ENCODE data around the gene JUNB. TPM values are rescaled to one million over a fixed set of nuclear protein-coding genes. Genes with fewer than 3 reads are reported as not detected.
"Not testable (repeated sequence)": the region's sequence is repeated elsewhere in the genome, so short reads cannot be mapped to it uniquely, and the experiment has no call there.

Gene JUNB
- total and polyA plus RNA-seq, 11 donors = 19.6 to 205 (median 52.9) TPM

DNA sequence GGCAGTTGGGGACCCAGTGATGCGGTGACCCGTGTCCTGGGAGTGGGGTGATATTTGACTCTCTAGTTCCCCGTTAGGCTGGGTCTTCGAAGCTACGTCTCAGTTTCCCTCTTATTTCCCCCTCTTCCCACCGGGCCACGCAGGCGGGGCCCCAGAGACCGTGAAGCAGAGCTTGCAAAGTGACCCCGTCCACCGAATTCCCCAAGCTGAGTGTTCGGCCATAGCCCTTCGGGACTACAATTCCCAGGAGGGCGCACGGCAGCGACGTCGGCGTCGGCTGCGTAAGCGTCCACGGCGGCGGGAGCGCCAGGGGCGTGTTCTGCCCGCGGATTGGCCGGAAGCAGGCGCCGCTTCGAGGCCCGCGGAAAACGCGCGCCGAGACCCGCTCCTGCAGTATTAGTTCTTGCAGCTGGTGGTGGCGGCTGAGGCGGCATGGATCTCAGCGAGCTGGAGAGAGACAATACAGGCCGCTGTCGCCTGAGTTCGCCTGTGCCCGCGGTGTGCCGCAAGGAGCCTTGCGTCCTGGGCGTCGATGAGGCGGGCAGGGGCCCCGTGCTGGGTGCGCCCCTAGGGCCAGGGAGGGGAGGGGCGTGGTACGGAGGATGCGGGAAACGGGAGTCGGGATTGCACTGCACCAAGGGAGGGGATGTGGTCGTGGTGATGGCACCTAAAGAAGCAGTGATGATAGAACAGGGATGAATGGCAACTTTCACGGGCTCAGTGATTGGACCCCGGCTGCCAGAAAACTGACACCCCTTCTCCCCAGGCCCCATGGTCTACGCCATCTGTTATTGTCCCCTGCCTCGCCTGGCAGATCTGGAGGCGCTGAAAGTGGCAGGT lies 15.2 kb downstream of the JUNB start, which contains the start of gene RNASEH2A:
RNASEH2A (plus strand) TSS at position 343 of the 840 bp plus-strand sequence; CDS start at position 433, 90 bp downstream.
- TF ChIP-seq CTCF (IDR thresholded peaks at IDR 0.05) = peak in 3 of 12 donors; percentile 11 to 18 (median 14)
- TF ChIP-seq POLR2A (IDR thresholded peaks at IDR 0.05) = peak in 1 of 2 donors; percentile 48
- Histone ChIP-seq H3K4me3 (peak within 1 kb of the TSS; percentile 18 to 85 (median 66)), H3K27ac (peak within 1 kb of the TSS in 10 of 12 donors; percentile 3 to 72 (median 62)), H3K36me3 (peaks cover 0 to 12% (median 4%) of the 10 kb centered on the region in 9 donors), H3K27me3 (peaks cover 0 to 2% (median 0%) of the 10 kb centered on the region in 9 donors), H3K4me1 (peaks cover 6 to 26% (median 17%) of the 10 kb centered on the region in 12 donors), H3K9me3 (no peaks in the 10 kb centered on the region)
- intact Hi-C loops (cut with DNase I) = loop anchor here in 1 of 10 donors (5.0 kb wide), 1 partner anchor 36 kb away; no protein-coding TSS in a partner anchor
- DNase-seq (peak; percentile 90 to 96 (median 92)), ATAC-seq (peak; percentile 87 to 95 (median 91))
- 4 to 7% (median 4%) methylated on average over 43 to 66 of the region's 66 CpGs for WGBS, 4 donors

DNA sequence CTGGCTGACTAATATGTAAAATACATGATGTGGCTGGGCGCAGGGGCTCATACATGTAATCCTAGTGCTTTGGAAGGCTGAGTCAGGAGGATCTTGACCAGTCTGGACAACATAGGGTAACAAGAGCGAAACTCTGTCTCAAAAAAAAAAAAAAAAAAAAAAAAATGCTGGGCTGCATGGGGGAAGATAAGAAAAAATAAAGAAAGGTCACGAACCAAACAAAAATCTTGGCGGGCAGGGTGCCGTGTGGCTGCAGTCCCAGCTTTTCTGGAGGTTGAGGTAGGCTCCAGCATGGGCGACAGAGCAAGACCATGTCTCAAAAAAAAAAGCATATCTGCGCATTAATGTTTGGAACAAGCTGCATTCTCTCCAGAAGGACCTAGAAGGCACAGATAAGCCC lies 23.8 kb downstream of the JUNB start:
- peaks cover 0 to 27% (median 7%) of the 10 kb centered on the region in 9 donors for H3K36me3 ChIP-seq
- no peaks in the 10 kb centered on the region for H3K9me3 ChIP-seq
- 90 to 94% (median 94%) methylated on average over 7 of the region's 7 CpGs for WGBS, 4 donors
- no peak overlapping the region for H3K4me3 ChIP-seq
- no peaks in the 10 kb centered on the region for H3K4me1 ChIP-seq
- ATAC-seq (no peak), DNase-seq (no peak)
- H3K27ac ChIP-seq = no peak overlapping the region
- intact Hi-C loops (cut with DNase I) = no loop called here
- H3K27me3 ChIP-seq = no peaks in the 10 kb centered on the region
- TF ChIP-seq CTCF (IDR thresholded peaks at IDR 0.05) (no peak), POLR2A (IDR thresholded peaks at IDR 0.05) (no peak)

GRCh38 chr19:12817188-12817587 lies 25.9 kb downstream of the JUNB start:
- DNase-seq; intact Hi-C loops (cut with DNase I); ATAC-seq; H3K4me1 ChIP-seq; H3K27ac ChIP-seq; H3K9me3 ChIP-seq; H3K4me3 ChIP-seq; H3K27me3 ChIP-seq: not testable (repeated sequence)
- 93 to 95% (median 94%) methylated on average over 6 of the region's 6 CpGs for WGBS, 4 donors
- peaks cover 0 to 19% (median 4%) of the 10 kb centered on the region in 9 donors for H3K36me3 ChIP-seq

- DNase-seq; intact Hi-C loops (cut with DNase I): not testable (repeated sequence)
- WGBS, 4 donors = 89 to 94% (median 94%) methylated on average over 11 of the region's 11 CpGs
These were observed 26.5 kb downstream of the JUNB start for GRCh38 chr19:12817810-12818209.

GRCh38 chr19:12821761-12822160 lies 30.5 kb downstream of the JUNB start:
- no peak overlapping the region for H3K27ac ChIP-seq
- intact Hi-C loops (cut with DNase I) = no loop called here
- no peak overlapping the region for H3K4me3 ChIP-seq
- H3K27me3 ChIP-seq = peaks cover 5 to 33% (median 24%) of the 10 kb centered on the region in 9 donors
- WGBS, 4 donors = 83 to 90% (median 89%) methylated on average over 2 of the region's 2 CpGs
- H3K9me3 ChIP-seq = peaks cover 0 to 5% (median 0%) of the 10 kb centered on the region in 12 donors
- DNase-seq = no peak
- no peak for ATAC-seq
- TF ChIP-seq CTCF (IDR thresholded peaks at IDR 0.05) (no peak), POLR2A (IDR thresholded peaks at IDR 0.05) (no peak)
- peaks cover 0 to 6% (median 0%) of the 10 kb centered on the region in 12 donors for H3K4me1 ChIP-seq
- H3K36me3 ChIP-seq = no peaks in the 10 kb centered on the region

More at GRCh38 chr19:12817810-12818209, 26.5 kb downstream of the JUNB start:
- not testable (repeated sequence) for H3K4me3 ChIP-seq, ATAC-seq, H3K27ac ChIP-seq, H3K27me3 ChIP-seq, H3K9me3 ChIP-seq, H3K4me1 ChIP-seq
- peaks cover 0 to 17% (median 3%) of the 10 kb centered on the region in 9 donors for H3K36me3 ChIP-seq

Data from heart left ventricle (tissue), 16 donors.